AG09309 (cell line): ENCODE results near the gene MYEOV.

Experiments
- DNase-seq: peaks from one replicate; pipeline ENCODE4 v3.0.0-alpha.2; 2010; ENCODE audit warnings: low read depth
- H3K4me3 ChIP-seq: 2 replicates; pipeline ENCODE4 v1.5.1; 2011; ENCODE audit warnings: mild to moderate bottlenecking, low read depth, low read length, moderate library complexity; ENCODE audit not compliant: control insufficient read depth
- CTCF ChIP-seq: IDR thresholded peaks from 2 replicates; pipeline ENCODE4 v1.5.1; 2011; ENCODE audit warnings: mild to moderate bottlenecking, low read depth, low read length, inconsistent platforms; ENCODE audit not compliant: insufficient read depth, control insufficient read depth; ENCODE audit errors: missing control alignments

The MYEOV gene

GRCh38 chr11:69327741-69328191 lies 33.8 kb downstream of the MYEOV start:
- H3K4me3 ChIP-seq, result no peak overlapping the region
- TF ChIP-seq CTCF, result no peak
- DNase-seq, result no peak

GRCh38 chr11:69328231-69328630 lies 34.3 kb downstream of the MYEOV start:
- DNase-seq, result no peak
- TF ChIP-seq CTCF, result no peak
- H3K4me3 ChIP-seq, result no peak overlapping the region

- H3K4me3 ChIP-seq, result no peak overlapping the region
- DNase-seq, result no peak
- TF ChIP-seq CTCF, result no peak
Measured at GRCh38 chr11:69329581-69329980, 35.6 kb downstream of the MYEOV start.

- no peak overlapping the region for H3K4me3 ChIP-seq
- no peak for DNase-seq
- no peak for TF ChIP-seq CTCF
Measured at GRCh38 chr11:69330330-69330729, 36.4 kb downstream of the MYEOV start.

- DNase-seq, result no peak
- no peak overlapping the region for H3K4me3 ChIP-seq
- TF ChIP-seq CTCF, result no peak
Measured at GRCh38 chr11:69333149-69333710, 39.3 kb downstream of the MYEOV start.

GRCh38 chr11:69333879-69334278 lies 39.9 kb downstream of the MYEOV start:
- DNase-seq, result no peak
- no peak overlapping the region for H3K4me3 ChIP-seq
- no peak for TF ChIP-seq CTCF
